GM23248 (cell line): ENCODE measurements around the gene TNFRSF6B. TPM values are rescaled to one million over a fixed set of nuclear protein-coding genes. Genes with fewer than 3 reads are reported as not detected.

Experiments used
- DNase-seq: peaks from one replicate; pipeline ENCODE4 v3.0.0-alpha.2; 2015
- H2AFZ ChIP-seq: fragments of 200-600 bp; sonication (generic); 2 replicates; pipeline ENCODE4 v1.6.1; 2016; ENCODE audit warnings: antibody characterized with exemption
- H3F3A ChIP-seq: fragments of 200-600 bp; sonication (generic); 2 replicates; pipeline ENCODE4 v1.6.1; 2016; ENCODE audit warnings: mild to moderate bottlenecking, antibody characterized with exemption, mixed run types; ENCODE audit not compliant: insufficient read depth
- H3K27ac ChIP-seq: fragments of 200-600 bp; sonication (generic); 2 replicates; pipeline ENCODE4 v1.5.1; 2016; ENCODE audit warnings: mild to moderate bottlenecking
- H3K27me3 ChIP-seq: fragments of 200-600 bp; sonication (generic); replicated peaks from 2 replicates; pipeline ENCODE4 v1.6.1; 2016; ENCODE audit warnings: mild to moderate bottlenecking; ENCODE audit not compliant: insufficient read depth
- H3K36me3 ChIP-seq: fragments of 200-600 bp; sonication (generic); 2 replicates; pipeline ENCODE4 v1.6.1; 2016; ENCODE audit warnings: low read depth, mild to moderate bottlenecking
- H3K4me1 ChIP-seq: fragments of 200-600 bp; sonication (generic); 2 replicates; pipeline ENCODE4 v1.6.1; 2016; ENCODE audit warnings: mild to moderate bottlenecking; ENCODE audit not compliant: insufficient read depth
- H3K4me2 ChIP-seq: fragments of 200-600 bp; sonication (generic); one replicate; pipeline ENCODE4 v1.6.1; 2016; ENCODE audit warnings: mild to moderate bottlenecking; ENCODE audit not compliant: unreplicated experiment
- H3K4me3 ChIP-seq: fragments of 200-600 bp; sonication (generic); 2 replicates; pipeline ENCODE4 v1.5.1; 2016; ENCODE audit warnings: mild to moderate bottlenecking
- H3K79me2 ChIP-seq: fragments of 200-600 bp; sonication (generic); 2 replicates; pipeline ENCODE4 v1.6.1; 2016; ENCODE audit warnings: mild to moderate bottlenecking; ENCODE audit not compliant: insufficient read depth
- H3K9ac ChIP-seq: fragments of 200-600 bp; sonication (generic); 2 replicates; pipeline ENCODE4 v1.6.1; 2016; ENCODE audit warnings: mild to moderate bottlenecking
- H3K9me2 ChIP-seq: fragments of 200-600 bp; sonication (generic); 2 replicates; pipeline ENCODE4 v1.6.1; 2016; ENCODE audit warnings: mixed run types, mild to moderate bottlenecking, moderate library complexity; ENCODE audit not compliant: insufficient read depth
- H3K9me3 ChIP-seq: fragments of 200-600 bp; sonication (generic); one replicate; pipeline ENCODE4 v1.6.1; 2017; ENCODE audit warnings: low read depth
- H4K20me1 ChIP-seq: fragments of 200-600 bp; sonication (generic); 2 replicates; pipeline ENCODE4 v1.6.0; 2016; ENCODE audit not compliant: insufficient read depth
- EZH2 ChIP-seq: fragments of 200-600 bp; sonication (generic); IDR thresholded peaks from 2 replicates; pipeline ENCODE4 v1.6.1; 2018; ENCODE audit warnings: antibody characterized with exemption, mild to moderate bottlenecking; ENCODE audit not compliant: insufficient read depth, poor library complexity, severe bottlenecking
- EZH2phosphoT487 ChIP-seq: fragments of 200-600 bp; sonication (generic); IDR thresholded peaks from 2 replicates; pipeline ENCODE4 v1.6.1; 2018; ENCODE audit warnings: antibody characterized with exemption, moderate library complexity, mild to moderate bottlenecking, low read depth; ENCODE audit not compliant: insufficient read depth
- WGBS, 2 experiments: methylation state at CpG; one replicate each; pipeline ENCODE4 v1.1.6; 2015 to 2017; ENCODE audit warnings: low lambda C conversion rate in 2 of 2, low coverage in 1 of 2; ENCODE audit errors: missing lambda C conversion rate in 2 of 2; 5-methylcytosine and 5-hydroxymethylcytosine counted together
- in situ Hi-C: fragments of 300-500 bp; cut with MboI; formaldehyde crosslinking; loops from 2 replicates; pipeline ENCODE4 v1.15.0; 2020
- polyA plus RNA-seq: library from polyadenylated mRNA; unstranded; fragments of >200 nt; fragmentation: Nextera tagmentation; extraction: Ambion mirVana; gene quantifications from 2 replicates; pipeline ENCODE4 v1.2.1, GENCODE V29; 2016
- total RNA-seq: library from RNA; depleted of rRNA; stranded (reverse); fragments of >200 nt; shearing (Covaris generic); gene quantifications from 2 replicates; pipeline ENCODE4 v1.2.3, GENCODE V29; 2014

TNFRSF6B gene
- total and polyA plus RNA-seq, 2 experiments from 2014 or later = 17.4 to 39.9 TPM

- Histone ChIP-seq H3K4me2 (no peak overlapping the region), H3K9me2 (no peaks in the 10 kb centered on the region), H2AFZ (no peak overlapping the region), H4K20me1 (no peaks in the 10 kb centered on the region), H3K27me3 (no peaks in the 10 kb centered on the region), H3K4me1 (peaks cover 7% of the 10 kb centered on the region; the same call in 1 of the 2 replicates), H3K36me3 (0 out of 2 replicates have a peak, but pooled peaks cover 8% of the 10 kb centered on the region), H3K4me3 (no peak overlapping the region), H3K9me3 (no peaks in the 10 kb centered on the region), H3K79me2 (no peaks in the 10 kb centered on the region), H3K27ac (no peak overlapping the region), H3K9ac (no peak overlapping the region), H3F3A (peaks cover 12% of the 10 kb centered on the region; the same call in 1 of the 2 replicates)
- in situ Hi-C loops = no loop called here
- DNase-seq = no peak
- WGBS, 2 experiments = 81 to 82% methylated on average over 25 of the region's 25 CpGs
- TF ChIP-seq EZH2phosphoT487 (no peak), EZH2 (no peak)
These were observed 48.3 kb downstream of the TNFRSF6B start for GRCh38 chr20:63744574-63745423.

- no peak overlapping the region for H3K27ac ChIP-seq
- 70 to 73% methylated on average over 12 to 15 of the region's 15 CpGs for WGBS, 2 experiments
These were observed 49.0 kb downstream of the TNFRSF6B start for GRCh38 chr20:63745424-63745805.

GRCh38 chr20:63745961-63746731 lies 49.7 kb downstream of the TNFRSF6B start:
- H3K9me3 ChIP-seq = no peaks in the 10 kb centered on the region
- no peak for DNase-seq
- H3F3A ChIP-seq = peaks cover 12% of the 10 kb centered on the region; the same call in 1 of the 2 replicates
- H3K4me2 ChIP-seq = no peak overlapping the region
- no peak overlapping the region for H3K9ac ChIP-seq
- no peak overlapping the region for H2AFZ ChIP-seq
- H3K9me2 ChIP-seq = no peaks in the 10 kb centered on the region
- H4K20me1 ChIP-seq = no peaks in the 10 kb centered on the region
- peaks cover 7% of the 10 kb centered on the region; the same call in 1 of the 2 replicates for H3K4me1 ChIP-seq
- H3K36me3 ChIP-seq = 0 out of 2 replicates have a peak, but pooled peaks cover 8% of the 10 kb centered on the region
- TF ChIP-seq EZH2 (no peak), EZH2phosphoT487 (no peak)
- no peaks in the 10 kb centered on the region for H3K79me2 ChIP-seq
- in situ Hi-C loops = no loop called here
- no peak overlapping the region for H3K4me3 ChIP-seq
- no peak overlapping the region for H3K27ac ChIP-seq
- whole genome bisulfite sequencing, 2 experiments = 90 to 93% methylated on average over 19 to 26 of the region's 26 CpGs
- H3K27me3 ChIP-seq = no peaks in the 10 kb centered on the region

More at GRCh38 chr20:63745424-63745805, 49.0 kb downstream of the TNFRSF6B start:
- Histone ChIP-seq H3K79me2 (no peaks in the 10 kb centered on the region), H4K20me1 (no peaks in the 10 kb centered on the region), H3K4me2 (no peak overlapping the region), H3K9ac (no peak overlapping the region), H3F3A (peaks cover 12% of the 10 kb centered on the region; the same call in 1 of the 2 replicates), H3K4me1 (peaks cover 7% of the 10 kb centered on the region; the same call in 1 of the 2 replicates), H3K36me3 (0 out of 2 replicates have a peak, but pooled peaks cover 8% of the 10 kb centered on the region), H3K4me3 (no peak overlapping the region), H3K9me2 (no peaks in the 10 kb centered on the region), H3K27me3 (no peaks in the 10 kb centered on the region), H3K9me3 (no peaks in the 10 kb centered on the region), H2AFZ (no peak overlapping the region)
- in situ Hi-C loops = no loop called here
- no peak for TF ChIP-seq EZH2phosphoT487
- no peak for TF ChIP-seq EZH2
- DNase-seq = no peak

GRCh38 chr20:63746751-63747315 lies 50.4 kb downstream of the TNFRSF6B start:
- H3K9me2 ChIP-seq = no peaks in the 10 kb centered on the region
- H3K27ac ChIP-seq = no peak overlapping the region
- 0 out of 2 replicates have a peak, but pooled peaks cover 8% of the 10 kb centered on the region for H3K36me3 ChIP-seq
- no peak for DNase-seq
- no peak overlapping the region for H3K4me3 ChIP-seq
- no peak overlapping the region for H2AFZ ChIP-seq
- WGBS, 2 experiments = 95 to 97% methylated on average over 27 to 42 of the region's 47 CpGs
- no peaks in the 10 kb centered on the region for H3K9me3 ChIP-seq
- no peaks in the 10 kb centered on the region for H3K4me1 ChIP-seq
- in situ Hi-C loops = no loop called here
- peaks cover 12% of the 10 kb centered on the region; the same call in 1 of the 2 replicates for H3F3A ChIP-seq
- no peaks in the 10 kb centered on the region for H4K20me1 ChIP-seq
- H3K4me2 ChIP-seq = no peak overlapping the region
- H3K9ac ChIP-seq = no peak overlapping the region
- no peaks in the 10 kb centered on the region for H3K27me3 ChIP-seq
- TF ChIP-seq EZH2 = no peak
- TF ChIP-seq EZH2phosphoT487 = no peak
- no peaks in the 10 kb centered on the region for H3K79me2 ChIP-seq
